ENCODE measurements around the gene TMEM89.

The TMEM89 gene

DNA sequence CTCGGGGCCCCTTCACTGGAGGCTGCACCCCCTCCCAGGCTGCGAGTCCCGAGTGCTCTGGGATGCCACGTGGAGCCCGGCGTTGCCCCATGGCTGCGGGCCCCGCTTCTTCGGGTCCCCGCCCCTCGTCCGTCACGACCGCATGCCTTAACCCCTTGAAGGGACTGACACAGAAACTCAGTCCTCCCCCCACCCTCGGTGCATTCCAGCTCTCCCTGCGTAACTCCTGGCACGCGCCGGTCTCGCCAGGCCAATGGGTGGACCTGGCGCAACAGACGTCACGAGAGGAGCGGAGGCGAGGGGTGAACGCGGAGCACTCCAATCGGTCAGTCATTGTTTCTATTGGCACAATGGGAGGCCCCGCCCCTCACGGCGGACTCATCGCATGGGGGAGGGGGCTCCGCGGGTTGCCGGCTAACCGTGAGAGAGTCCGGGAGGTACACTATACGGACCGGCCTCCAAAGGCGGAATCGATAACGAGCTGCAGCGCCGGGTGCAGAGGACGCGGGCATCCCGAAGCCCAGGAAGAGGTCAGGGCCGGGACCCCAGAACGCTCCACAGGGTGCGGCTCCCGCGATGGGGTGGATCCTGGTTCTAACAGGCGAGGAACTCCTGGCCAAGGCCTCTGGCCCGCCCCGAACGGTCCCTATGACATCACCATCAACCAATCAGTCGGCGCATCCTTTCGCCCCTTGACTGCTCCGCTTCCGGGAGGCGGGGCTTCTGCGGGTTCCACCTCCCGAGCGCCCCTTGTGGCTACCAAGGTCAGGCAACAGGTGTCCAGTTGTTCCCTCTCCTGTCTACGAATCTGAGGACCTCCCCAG is 42.1 kb upstream of the TMEM89 start:
- TF ChIP-seq, protein P1, sequence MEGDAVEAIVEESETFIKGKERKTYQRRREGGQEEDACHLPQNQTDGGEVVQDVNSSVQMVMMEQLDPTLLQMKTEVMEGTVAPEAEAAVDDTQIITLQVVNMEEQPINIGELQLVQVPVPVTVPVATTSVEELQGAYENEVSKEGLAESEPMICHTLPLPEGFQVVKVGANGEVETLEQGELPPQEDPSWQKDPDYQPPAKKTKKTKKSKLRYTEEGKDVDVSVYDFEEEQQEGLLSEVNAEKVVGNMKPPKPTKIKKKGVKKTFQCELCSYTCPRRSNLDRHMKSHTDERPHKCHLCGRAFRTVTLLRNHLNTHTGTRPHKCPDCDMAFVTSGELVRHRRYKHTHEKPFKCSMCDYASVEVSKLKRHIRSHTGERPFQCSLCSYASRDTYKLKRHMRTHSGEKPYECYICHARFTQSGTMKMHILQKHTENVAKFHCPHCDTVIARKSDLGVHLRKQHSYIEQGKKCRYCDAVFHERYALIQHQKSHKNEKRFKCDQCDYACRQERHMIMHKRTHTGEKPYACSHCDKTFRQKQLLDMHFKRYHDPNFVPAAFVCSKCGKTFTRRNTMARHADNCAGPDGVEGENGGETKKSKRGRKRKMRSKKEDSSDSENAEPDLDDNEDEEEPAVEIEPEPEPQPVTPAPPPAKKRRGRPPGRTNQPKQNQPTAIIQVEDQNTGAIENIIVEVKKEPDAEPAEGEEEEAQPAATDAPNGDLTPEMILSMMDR (IDR thresholded peaks at IDR 0.05; ENCODE audit: low read length) = peak; percentile 84
- TF ChIP-seq EZH2phosphoT487 (IDR thresholded peaks at IDR 0.05; ENCODE audit: low read length) (no peak), EZH2 (optimal IDR thresholded peaks at IDR 0.05; ENCODE audit: low read depth, low read length) (no peak)
- H2AFZ ChIP-seq (ENCODE audit: low read length) = peak overlapping the region; percentile 70
- H3K9me2 ChIP-seq (replicated peaks; ENCODE audit: insufficient read depth, low read length) = no peaks in the 10 kb centered on the region
- peak overlapping the region; percentile 94 for H3K4me2 ChIP-seq (ENCODE audit: low read depth, low read length)
- H3F3A ChIP-seq (ENCODE audit: insufficient read depth, low read length) = no peaks in the 10 kb centered on the region
- H3K4me3 ChIP-seq (ENCODE audit: low read length) = peak overlapping the region; percentile 78
- no peaks in the 10 kb centered on the region for H3K79me2 ChIP-seq (ENCODE audit: low read length)
- peak; percentile 98 for DNase-seq
- peak overlapping the region; percentile 66 for H3K9ac ChIP-seq (ENCODE audit: low read length)
- no peaks in the 10 kb centered on the region for H3K36me3 ChIP-seq (replicated peaks; ENCODE audit: insufficient read depth, low read length)
- H3K27me3 ChIP-seq (replicated peaks; ENCODE audit: insufficient read depth, low read length) = 0 out of 2 replicates have a peak, but pooled peaks cover 6% of the 10 kb centered on the region
- H3K4me1 ChIP-seq (ENCODE audit: low read length) = no peaks in the 10 kb centered on the region
- no peaks in the 10 kb centered on the region for H4K20me1 ChIP-seq (ENCODE audit: insufficient read depth, low read length)
- peak overlapping the region; percentile 68 for H3K27ac ChIP-seq (ENCODE audit: low read length)
- no peaks in the 10 kb centered on the region for H3K9me3 ChIP-seq (replicated peaks; ENCODE audit: insufficient read depth, low read length)

DNA sequence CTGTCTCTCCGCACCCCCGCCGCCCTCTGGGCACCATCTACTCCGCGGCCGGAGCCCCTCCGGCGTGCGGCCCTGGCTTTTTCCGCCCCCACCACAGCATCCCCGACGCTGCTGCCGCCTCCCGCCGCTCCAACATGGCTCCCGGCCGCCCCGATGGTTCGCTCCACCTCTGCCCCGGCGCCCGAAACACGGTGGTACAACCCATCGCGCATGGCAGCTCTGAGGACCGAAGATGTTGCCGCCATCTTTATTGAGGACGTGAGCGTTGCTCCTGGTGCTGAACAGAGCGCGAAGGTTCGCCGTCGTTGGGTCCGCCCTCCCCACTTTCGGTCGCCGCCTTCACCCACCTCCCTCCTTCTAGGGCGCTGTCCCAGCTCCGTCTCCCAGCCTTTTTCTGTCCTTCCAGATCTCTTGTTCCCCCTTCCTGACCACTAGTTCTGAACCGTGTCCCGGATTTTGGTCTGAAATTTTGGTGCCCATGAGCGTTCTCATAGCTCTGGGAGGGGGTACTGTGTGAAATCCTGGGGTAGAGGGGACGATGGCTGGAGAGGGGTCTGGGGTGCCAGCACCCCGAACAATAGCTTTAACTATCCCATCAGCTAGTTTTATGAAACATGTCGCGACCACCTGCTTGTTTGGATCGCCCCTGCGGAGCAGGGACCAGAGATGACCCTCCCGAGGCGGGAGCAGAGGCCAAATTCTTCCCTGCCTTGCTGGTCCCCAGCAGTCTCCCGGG is 41.4 kb upstream of the TMEM89 start, which contains the start of gene CELSR3:
Gene CELSR3 (minus strand): TSS at position 134 of the 736 bp plus-strand sequence. CDS start 252 bp downstream, outside the sequence.
- H3K4me3 ChIP-seq (ENCODE audit: low read length) = peak within 1 kb of the TSS; percentile 78
- H3K79me2 ChIP-seq (ENCODE audit: low read length) = no peaks in the 10 kb centered on the region
- H3K9me3 ChIP-seq (replicated peaks; ENCODE audit: insufficient read depth, low read length) = no peaks in the 10 kb centered on the region
- peak; percentile 54 for DNase-seq
- TF ChIP-seq, protein P1 (IDR thresholded peaks at IDR 0.05; ENCODE audit: low read length) = no peak
- H3K9me2 ChIP-seq (replicated peaks; ENCODE audit: insufficient read depth, low read length) = no peaks in the 10 kb centered on the region
- H3K27me3 ChIP-seq (replicated peaks; ENCODE audit: insufficient read depth, low read length) = peaks cover 9% of the 10 kb centered on the region; the same call in 1 of the 2 replicates
- no peaks in the 10 kb centered on the region for H3K36me3 ChIP-seq (replicated peaks; ENCODE audit: insufficient read depth, low read length)
- H3K4me2 ChIP-seq (ENCODE audit: low read depth, low read length) = peak within 1 kb of the TSS; percentile 94
- peak within 1 kb of the TSS; percentile 70 for H2AFZ ChIP-seq (ENCODE audit: low read length)
- H3K9ac ChIP-seq (ENCODE audit: low read length) = peak within 1 kb of the TSS; percentile 66
- no peaks in the 10 kb centered on the region for H4K20me1 ChIP-seq (ENCODE audit: insufficient read depth, low read length)
- H3K4me1 ChIP-seq (ENCODE audit: low read length) = no peaks in the 10 kb centered on the region
- peak within 1 kb of the TSS; percentile 68 for H3K27ac ChIP-seq (ENCODE audit: low read length)
- H3F3A ChIP-seq (ENCODE audit: insufficient read depth, low read length) = no peaks in the 10 kb centered on the region

DNA sequence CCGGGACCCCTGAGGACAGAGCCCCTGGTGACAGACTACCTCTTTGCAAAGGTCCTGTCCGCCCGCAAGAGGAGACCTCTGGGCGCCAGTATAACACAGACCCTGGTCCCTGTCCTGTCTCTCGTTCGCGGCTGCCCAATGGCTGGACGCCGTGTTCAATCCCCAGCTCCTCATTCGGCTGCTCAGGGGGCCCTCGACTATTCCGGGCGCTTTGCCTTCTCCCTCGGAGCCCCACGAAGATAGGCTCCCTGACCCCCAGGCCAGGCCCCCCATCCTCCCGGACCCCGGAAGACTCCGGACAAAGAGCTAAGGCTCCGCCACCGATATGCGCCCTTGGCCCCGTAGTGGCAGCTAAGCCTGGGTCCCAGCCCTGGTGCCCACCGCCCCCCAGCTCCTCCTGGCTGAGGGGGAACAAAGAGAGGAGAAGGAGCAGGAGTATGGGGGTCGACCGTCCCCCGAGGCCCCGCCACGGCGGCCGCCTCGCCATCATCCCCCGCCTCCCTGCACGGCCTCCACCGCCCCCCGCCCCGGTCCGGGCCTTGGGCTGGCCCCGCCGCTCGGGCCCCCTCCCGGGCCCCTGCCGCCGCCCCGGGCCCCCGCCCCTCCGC is 40.7 kb upstream of the TMEM89 start:
- Histone ChIP-seq H3K36me3 (replicated peaks; ENCODE audit: insufficient read depth, low read length) (no peaks in the 10 kb centered on the region), H3K79me2 (ENCODE audit: low read length) (no peaks in the 10 kb centered on the region), H3F3A (ENCODE audit: insufficient read depth, low read length) (no peaks in the 10 kb centered on the region), H3K4me1 (ENCODE audit: low read length) (no peaks in the 10 kb centered on the region), H4K20me1 (ENCODE audit: insufficient read depth, low read length) (no peaks in the 10 kb centered on the region), H3K4me2 (ENCODE audit: low read depth, low read length) (no peak overlapping the region), H3K27me3 (replicated peaks; ENCODE audit: insufficient read depth, low read length) (peaks cover 15% of the 10 kb centered on the region), H3K9ac (ENCODE audit: low read length) (no peak overlapping the region), H3K9me2 (replicated peaks; ENCODE audit: insufficient read depth, low read length) (no peaks in the 10 kb centered on the region), H3K4me3 (ENCODE audit: low read length) (no peak overlapping the region), H3K9me3 (replicated peaks; ENCODE audit: insufficient read depth, low read length) (no peaks in the 10 kb centered on the region), H2AFZ (ENCODE audit: low read length) (no peak overlapping the region), H3K27ac (ENCODE audit: low read length) (no peak overlapping the region)
- no peak for DNase-seq
- TF ChIP-seq, protein P1 (IDR thresholded peaks at IDR 0.05; ENCODE audit: low read length) = no peak
- TF ChIP-seq EZH2 (optimal IDR thresholded peaks at IDR 0.05; ENCODE audit: low read depth, low read length) = no peak
- TF ChIP-seq EZH2phosphoT487 (IDR thresholded peaks at IDR 0.05; ENCODE audit: low read length) = no peak

Data from MM.1S (cell line).